Gastrocnemius medialis (tissue), 4 donors: ENCODE data around the gene ZDHHC14. TPM values are rescaled to one million over a fixed set of nuclear protein-coding genes. Genes with fewer than 3 reads are reported as not detected.

Source experiments
- ATAC-seq, 2 donors: fragments of 150-250 bp; one replicate each; pipeline ENCODE4 v1.9.1; 2016
- DNase-seq, 2 donors: peaks; one replicate each; pipeline ENCODE4 v3.0.0-alpha.2; 2019
- H3K27ac ChIP-seq, 4 donors: fragments of 200-600 bp; sonication (generic); 1 replicate in 1 of 4; 2 replicates in 3 of 4; pipeline ENCODE4 v1.5.1; 2016 to 2018; ENCODE audit warnings: mild to moderate bottlenecking in 2 of 4, moderate library complexity in 1 of 4
- H3K27me3 ChIP-seq, 3 donors: fragments of 200-600 bp; sonication (generic) in 2 of 3; 1 replicate in 1 of 3; 2 replicates in 2 of 3; pipeline versions ENCODE4 v1.5.1 to v1.6.0; 2016 to 2019; ENCODE audit warnings: mild to moderate bottlenecking in 1 of 3, moderate library complexity in 1 of 3
- H3K36me3 ChIP-seq, 2 donors: fragments of 200-600 bp; sonication (generic) in 1 of 2; one replicate each; pipeline ENCODE4 v1.5.1; 2017 to 2018
- H3K4me1 ChIP-seq, 2 donors: fragments of 200-600 bp; sonication (generic) in 1 of 2; one replicate each; pipeline ENCODE4 v1.5.1; 2016 to 2017; ENCODE audit warnings: mild to moderate bottlenecking in 2 of 2
- H3K4me3 ChIP-seq, 4 donors: fragments of 200-600 bp; sonication (generic) in 3 of 4; 1 replicate in 1 of 4; 2 replicates in 3 of 4; pipeline ENCODE4 v1.5.1; 2016 to 2019; ENCODE audit warnings: mild to moderate bottlenecking in 2 of 4
- H3K9me3 ChIP-seq, 3 donors: fragments of 200-600 bp; sonication (generic) in 2 of 3; 1 replicate in 1 of 3; 2 replicates in 2 of 3; pipeline ENCODE4 v1.5.1; 2016 to 2019
- POLR2A ChIP-seq, 2 donors: fragments of 450-650 bp; IDR thresholded peaks; one replicate each; pipeline ENCODE4 v1.6.1; 2017; ENCODE audit warnings: antibody characterized with exemption in 2 of 2, mild to moderate bottlenecking in 2 of 2, moderate library complexity in 2 of 2
- in situ Hi-C, 4 donors: fragments of 200-750 bp; cut with MboI; loops; one replicate each; pipeline versions ENCODE4 v1.15.0 to v1.8.0; 2017; ENCODE audit warnings: low sequenced_read_pairs in 4 of 4
- intact Hi-C: fragments of 100-400 bp; cut with DNase I; formaldehyde crosslinking; loops from one replicate; pipeline ENCODE4 v1.15.1; 2023; ENCODE audit warnings: low total_unique reads
- total RNA-seq, 4 donors: library from RNA; depleted of rRNA; stranded (reverse); fragments of >200 nt; gene quantifications; one replicate each; pipeline versions ENCODE4 v1.1.0 to v1.2.3, GENCODE V29; 2016
- TF ChIP-seq, protein P1 (sequence below), 5 experiments: fragments of 450-650 bp in 3 of 5; fragments of 200-600 bp in 2 of 5; sonication (generic) in 2 of 5; IDR thresholded peaks in 4 of 5; conservative IDR thresholded peaks in 1 of 5; 1 replicate in 4 of 5; 2 replicates in 1 of 5; pipeline ENCODE4 v1.5.1; 2016 to 2019; ENCODE audit warnings: antibody characterized with exemption in 5 of 5, mild to moderate bottlenecking in 3 of 5, moderate library complexity in 3 of 5

The ZDHHC14 gene
- total RNA-seq, 4 donors from 2014 or later = 3.7 to 7.7 (median 5.9) TPM

DNA sequence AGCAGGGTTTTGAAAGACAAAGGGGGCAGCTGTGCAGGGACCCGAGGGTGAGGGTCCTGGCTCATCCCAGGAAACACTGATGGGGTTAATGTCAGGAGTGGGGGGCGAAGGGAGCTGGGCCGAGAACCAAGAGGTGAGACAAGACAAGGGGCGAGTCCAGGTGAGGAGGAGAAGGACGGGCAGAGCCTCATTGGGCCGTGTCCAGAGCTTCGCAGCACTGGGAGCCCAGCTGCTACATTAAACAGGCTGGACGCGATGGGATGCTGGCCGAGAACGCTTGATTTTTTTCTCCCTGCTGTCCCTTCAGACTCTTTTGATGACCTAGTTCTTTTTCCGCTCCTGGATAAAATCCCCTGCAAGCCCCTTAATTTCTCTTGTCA, 269.3 kb downstream of the ZDHHC14 start:
- Histone ChIP-seq H3K4me1 (peaks cover 5 to 9% of the 10 kb centered on the region in 2 donors), H3K9me3 (no peaks in the 10 kb centered on the region), H3K36me3 (peaks cover 0 to 9% of the 10 kb centered on the region in 2 donors), H3K27ac (no peak overlapping the region), H3K27me3 (no peaks in the 10 kb centered on the region), H3K4me3 (peak overlapping the region in 1 of 4 donors; percentile 9)
- TF ChIP-seq, protein P1, sequence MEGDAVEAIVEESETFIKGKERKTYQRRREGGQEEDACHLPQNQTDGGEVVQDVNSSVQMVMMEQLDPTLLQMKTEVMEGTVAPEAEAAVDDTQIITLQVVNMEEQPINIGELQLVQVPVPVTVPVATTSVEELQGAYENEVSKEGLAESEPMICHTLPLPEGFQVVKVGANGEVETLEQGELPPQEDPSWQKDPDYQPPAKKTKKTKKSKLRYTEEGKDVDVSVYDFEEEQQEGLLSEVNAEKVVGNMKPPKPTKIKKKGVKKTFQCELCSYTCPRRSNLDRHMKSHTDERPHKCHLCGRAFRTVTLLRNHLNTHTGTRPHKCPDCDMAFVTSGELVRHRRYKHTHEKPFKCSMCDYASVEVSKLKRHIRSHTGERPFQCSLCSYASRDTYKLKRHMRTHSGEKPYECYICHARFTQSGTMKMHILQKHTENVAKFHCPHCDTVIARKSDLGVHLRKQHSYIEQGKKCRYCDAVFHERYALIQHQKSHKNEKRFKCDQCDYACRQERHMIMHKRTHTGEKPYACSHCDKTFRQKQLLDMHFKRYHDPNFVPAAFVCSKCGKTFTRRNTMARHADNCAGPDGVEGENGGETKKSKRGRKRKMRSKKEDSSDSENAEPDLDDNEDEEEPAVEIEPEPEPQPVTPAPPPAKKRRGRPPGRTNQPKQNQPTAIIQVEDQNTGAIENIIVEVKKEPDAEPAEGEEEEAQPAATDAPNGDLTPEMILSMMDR (IDR thresholded peaks at IDR 0.05 in 4 of 5, conservative IDR thresholded peaks at IDR 0.05 in 1 of 5) = no peak
- no peak for TF ChIP-seq POLR2A (IDR thresholded peaks at IDR 0.05)
- ATAC-seq (peak in 1 of 2 donors; percentile 44), DNase-seq (no peak)
- in situ Hi-C loops (no loop called here), intact Hi-C loops (no loop called here)

DNA sequence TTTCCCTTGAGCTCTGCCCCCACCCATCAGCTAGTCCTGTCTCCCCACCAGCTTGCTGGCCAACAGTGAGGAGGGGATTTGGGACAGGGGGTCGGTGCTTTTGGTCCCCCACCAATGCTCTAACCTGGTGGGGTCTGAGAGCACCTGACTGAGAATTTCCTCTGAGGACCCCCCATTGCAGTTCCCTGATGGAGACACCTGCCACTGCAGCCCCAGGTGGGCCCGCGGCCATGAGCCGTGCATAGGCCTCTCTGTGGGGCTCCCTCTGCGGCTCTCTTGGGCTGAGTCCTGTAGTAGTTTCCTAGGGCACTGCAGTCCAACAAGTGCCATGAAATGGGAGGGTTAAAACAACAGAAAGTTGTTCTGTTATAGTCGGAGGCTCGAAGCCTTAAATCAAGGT, 269.8 kb downstream of the ZDHHC14 start:
- in situ Hi-C loops = no loop called here
- no peak for DNase-seq
- ATAC-seq = no peak
- Histone ChIP-seq H3K27me3 (no peaks in the 10 kb centered on the region), H3K27ac (no peak overlapping the region), H3K36me3 (peaks cover 0 to 9% of the 10 kb centered on the region in 2 donors), H3K4me3 (no peak overlapping the region), H3K4me1 (peaks cover 5 to 9% of the 10 kb centered on the region in 2 donors), H3K9me3 (no peaks in the 10 kb centered on the region)
- TF ChIP-seq, protein P1 (IDR thresholded peaks at IDR 0.05 in 4 of 5, conservative IDR thresholded peaks at IDR 0.05 in 1 of 5) = no peak
- TF ChIP-seq POLR2A (IDR thresholded peaks at IDR 0.05) = no peak
- intact Hi-C loops = no loop called here

DNA sequence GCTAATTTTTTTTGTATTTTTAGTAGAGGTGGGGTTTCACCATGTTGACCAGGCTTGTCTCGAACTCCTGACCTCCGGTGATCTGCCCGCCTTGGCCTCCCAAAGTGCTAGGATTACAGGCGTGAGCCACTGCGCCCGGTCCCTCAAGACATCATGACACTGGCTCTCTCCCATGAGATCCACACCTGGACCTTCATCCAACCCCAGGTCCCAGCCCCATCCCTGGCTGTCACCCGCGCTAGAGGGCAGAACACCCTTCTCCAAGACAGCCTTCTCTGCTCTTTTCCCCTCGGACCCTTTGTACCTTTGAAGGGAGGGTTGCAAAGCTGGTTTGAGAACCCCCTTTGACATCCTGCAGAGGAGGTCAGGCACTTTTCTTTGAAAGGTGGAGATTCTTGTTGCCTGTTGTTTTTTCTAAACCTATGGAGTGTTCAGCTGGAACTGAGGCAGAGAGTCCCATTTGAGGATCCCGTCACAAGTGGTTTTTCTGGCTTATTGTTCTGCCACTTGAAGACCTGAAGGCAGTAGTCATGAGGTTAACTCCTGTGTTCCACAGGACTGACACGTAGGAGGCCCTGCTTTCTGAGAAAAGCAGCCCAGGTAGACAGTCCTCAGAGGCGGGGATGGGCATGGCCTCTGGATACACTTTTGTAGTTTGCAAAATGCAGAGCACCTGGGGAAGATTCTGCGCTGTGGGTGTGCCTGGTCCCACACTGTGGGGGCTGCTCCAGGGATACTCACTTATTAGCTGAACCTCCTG, 270.9 kb downstream of the ZDHHC14 start:
- no peak for ATAC-seq
- Histone ChIP-seq H3K4me1 (peaks cover 5 to 9% of the 10 kb centered on the region in 2 donors), H3K27ac (no peak overlapping the region), H3K27me3 (no peaks in the 10 kb centered on the region), H3K36me3 (peaks cover 0 to 9% of the 10 kb centered on the region in 2 donors), H3K4me3 (no peak overlapping the region), H3K9me3 (no peaks in the 10 kb centered on the region)
- in situ Hi-C loops (no loop called here), intact Hi-C loops (no loop called here)
- no peak for DNase-seq
- TF ChIP-seq POLR2A (IDR thresholded peaks at IDR 0.05) = no peak
- TF ChIP-seq, protein P1 (IDR thresholded peaks at IDR 0.05 in 4 of 5, conservative IDR thresholded peaks at IDR 0.05 in 1 of 5) = no peak

DNA sequence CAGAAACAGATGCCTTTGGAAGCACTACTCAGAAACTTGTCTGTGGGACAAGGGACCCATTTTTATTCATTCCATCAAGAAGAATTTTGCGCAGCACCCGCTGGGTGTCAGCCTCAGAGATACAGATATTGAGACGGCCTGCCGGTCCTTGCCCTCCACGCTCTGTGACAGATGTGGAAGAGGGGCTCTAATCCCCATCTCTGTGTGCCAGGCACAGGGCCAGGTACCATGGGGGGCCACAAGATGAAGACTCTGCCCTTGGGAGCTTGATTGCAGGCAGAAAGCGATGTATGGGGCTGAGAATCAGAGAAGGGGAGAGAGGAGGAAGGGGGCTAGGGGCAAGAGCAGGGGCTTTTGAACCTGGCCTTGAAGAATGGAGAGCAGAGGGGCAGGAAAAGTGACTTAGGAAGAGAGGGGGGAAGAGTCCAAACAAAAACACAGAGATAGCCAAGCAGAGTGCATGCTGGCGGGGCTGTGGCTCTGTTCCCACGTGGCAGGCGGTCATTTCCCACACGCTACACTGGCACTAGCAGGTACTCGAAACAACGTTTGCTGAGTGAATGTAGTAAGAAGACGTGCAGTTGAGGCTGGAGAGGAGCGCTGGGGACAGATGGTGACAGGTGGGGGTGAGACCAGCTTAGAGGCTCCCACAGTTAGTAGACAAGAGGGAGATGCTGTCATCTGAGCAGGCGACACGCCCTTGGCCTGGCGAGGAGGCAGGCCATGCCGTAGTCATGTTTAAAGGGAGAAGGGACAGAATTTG, 271.8 kb downstream of the ZDHHC14 start:
- in situ Hi-C loops = no loop called here
- intact Hi-C loops = no loop called here
- TF ChIP-seq, protein P1 (IDR thresholded peaks at IDR 0.05 in 4 of 5, conservative IDR thresholded peaks at IDR 0.05 in 1 of 5) = no peak
- no peak for TF ChIP-seq POLR2A (IDR thresholded peaks at IDR 0.05)
- DNase-seq (no peak), ATAC-seq (no peak)
- peaks cover 0 to 9% of the 10 kb centered on the region in 2 donors for H3K36me3 ChIP-seq
- H3K27me3 ChIP-seq = no peaks in the 10 kb centered on the region
- no peak overlapping the region for H3K27ac ChIP-seq
- H3K9me3 ChIP-seq = no peaks in the 10 kb centered on the region
- no peak overlapping the region for H3K4me3 ChIP-seq
- peaks cover 5 to 9% of the 10 kb centered on the region in 2 donors for H3K4me1 ChIP-seq
